ENCODE measurements around the gene TBK1. TPM values are rescaled to one million over a fixed set of nuclear protein-coding genes. Genes with fewer than 3 reads are reported as not detected.

TBK1 gene
- total RNA-seq, 2 donors from 2014 or later = 14.8 to 21.0 TPM

- no peak for TF ChIP-seq CTCF (IDR thresholded peaks at IDR 0.05)
- H3K27ac ChIP-seq = no peak overlapping the region
- DNase-seq = no peak
- no peak overlapping the region for H3K9ac ChIP-seq (ENCODE audit: low read depth in 2 of 2, low read length in 2 of 2)
- intact Hi-C loops (cut with DNase I) = no loop called here
- H3K4me3 ChIP-seq = no peak overlapping the region
- no peaks in the 10 kb centered on the region for H3K9me3 ChIP-seq
- H3K4me1 ChIP-seq = peaks cover 4% of the 10 kb centered on the region
- H3K36me3 ChIP-seq = peaks cover 4% of the 10 kb centered on the region
- no peaks in the 10 kb centered on the region for H3K27me3 ChIP-seq
These were observed 44.3 kb upstream of the TBK1 start for GRCh38 chr12:64407342-64408223.

GRCh38 chr12:64411427-64411826 lies 40.5 kb upstream of the TBK1 start:
- no peak overlapping the region for H3K27ac ChIP-seq
- no peaks in the 10 kb centered on the region for H3K9me3 ChIP-seq
- H3K4me3 ChIP-seq = no peak overlapping the region
- TF ChIP-seq CTCF (IDR thresholded peaks at IDR 0.05) = no peak
- H3K36me3 ChIP-seq = peaks cover 4% of the 10 kb centered on the region
- no peak overlapping the region for H3K9ac ChIP-seq (ENCODE audit: low read depth in 2 of 2, low read length in 2 of 2)
- no peak for DNase-seq
- H3K27me3 ChIP-seq = no peaks in the 10 kb centered on the region
- intact Hi-C loops (cut with DNase I) = loop anchor here (10.0 kb wide), 1 partner anchor 53 kb away; no protein-coding TSS in a partner anchor
- H3K4me1 ChIP-seq = no peaks in the 10 kb centered on the region

GRCh38 chr12:64412459-64412858 lies 39.5 kb upstream of the TBK1 start:
- no peak for DNase-seq
- intact Hi-C loops (cut with DNase I) = loop anchor here (10.0 kb wide), 1 partner anchor 52 kb away; no protein-coding TSS in a partner anchor

GRCh38 chr12:64413884-64414283 lies 38.0 kb upstream of the TBK1 start:
- Histone ChIP-seq H3K36me3 (peaks cover 11% of the 10 kb centered on the region), H3K27me3 (no peaks in the 10 kb centered on the region), H3K27ac (no peak overlapping the region), H3K9ac (ENCODE audit: low read depth in 2 of 2, low read length in 2 of 2) (no peak overlapping the region), H3K4me1 (no peaks in the 10 kb centered on the region), H3K4me3 (no peak overlapping the region), H3K9me3 (no peaks in the 10 kb centered on the region)
- intact Hi-C loops (cut with DNase I) = loop anchor here (10.0 kb wide), 1 partner anchor 51 kb away; no protein-coding TSS in a partner anchor
- TF ChIP-seq CTCF (IDR thresholded peaks at IDR 0.05) = no peak
- no peak for DNase-seq

More at GRCh38 chr12:64412459-64412858, 39.5 kb upstream of the TBK1 start:
- Histone ChIP-seq H3K4me3 (no peak overlapping the region), H3K9me3 (no peaks in the 10 kb centered on the region), H3K36me3 (peaks cover 11% of the 10 kb centered on the region), H3K27me3 (no peaks in the 10 kb centered on the region), H3K27ac (no peak overlapping the region), H3K9ac (ENCODE audit: low read depth in 2 of 2, low read length in 2 of 2) (no peak overlapping the region), H3K4me1 (no peaks in the 10 kb centered on the region)
- TF ChIP-seq CTCF (IDR thresholded peaks at IDR 0.05) = no peak

- no peaks in the 10 kb centered on the region for H3K4me1 ChIP-seq
- H3K36me3 ChIP-seq = peaks cover 11% of the 10 kb centered on the region
- H3K9ac ChIP-seq (ENCODE audit: low read depth in 2 of 2, low read length in 2 of 2) = no peak overlapping the region
- H3K4me3 ChIP-seq = no peak overlapping the region
- DNase-seq = no peak
- no peak overlapping the region for H3K27ac ChIP-seq
- no peaks in the 10 kb centered on the region for H3K9me3 ChIP-seq
- no peak for TF ChIP-seq CTCF (IDR thresholded peaks at IDR 0.05)
- no peaks in the 10 kb centered on the region for H3K27me3 ChIP-seq
- intact Hi-C loops (cut with DNase I) = loop anchor here (10.0 kb wide), 1 partner anchor 47 kb away; no protein-coding TSS in a partner anchor
These were observed 33.7 kb upstream of the TBK1 start for GRCh38 chr12:64418209-64418608.

All from colonic mucosa (tissue), 4 donors.